K562 (cell line): ENCODE data around the gene OPN5. TPM values are rescaled to one million over a fixed set of nuclear protein-coding genes. Genes with fewer than 3 reads are reported as not detected.

Experiments
- ATAC-seq: fragments of 200-7000 bp; cut with Tn5 transposase; 3 replicates; pipeline ENCODE4 v1.9.1; 2020; ENCODE audit warnings: moderate library complexity
- BruUV-seq: library from RNA; stranded (reverse); fragments of 400-500 nt; replicated peaks from 2 replicates; lab custom pipeline; 2021; lab: Mats Ljungman, UMichigan
- CTCF ChIA-PET: fragments of 300-600 bp; formaldehyde crosslinking; extraction: SDS; loops from one replicate; lab custom pipeline; 2021; ENCODE audit warnings: low intra/inter-chr PET ratio; lab: Yijun Ruan, JAX
- POLR2A ChIA-PET: fragments of 300-600, 350-650 bp; sonication (Branson Sonifier 250); formaldehyde crosslinking; extraction: SDS; loops from one replicate; lab custom pipeline; 2021; ENCODE audit warnings: antibody characterized with exemption, inconsistent platforms; lab: Yijun Ruan, JAX
- DNase-seq, 4 experiments: peaks; one replicate each; pipeline versions ENCODE4 v3.0.0 to v3.0.0-alpha.2; 2011 to 2018; ENCODE audit warnings: low spot score in 3 of 4, mixed read lengths in 3 of 4; ENCODE audit errors: extremely low read depth in 1 of 4
- FAIRE-seq: peaks from 2 replicates; lab custom pipeline; 2011; peaks lifted over from hg19 to GRCh38; lab: Jason Lieb, UNC
- H2AFZ ChIP-seq: 2 replicates; pipeline ENCODE4 v1.6.0; 2011; ENCODE audit warnings: low read depth, low read length, control low read depth, inconsistent platforms
- H3K27ac ChIP-seq: fragments of 200-600 bp; 3 replicates; pipeline ENCODE4 v1.8.0; 2011; ENCODE audit warnings: low read depth, mild to moderate bottlenecking, control low read depth, inconsistent platforms, low read length, moderate library complexity, mixed read lengths; ENCODE audit errors: extremely low read depth
- H3K27me3 ChIP-seq, 2 experiments: fragments of 300-600 bp in 1 of 2; 2 replicates in 1 of 2; 3 replicates in 1 of 2; pipeline versions ENCODE4 v1.6.0 to v1.8.0; 2011; ENCODE audit warnings: inconsistent platforms in 2 of 2, low read length in 2 of 2, mild to moderate bottlenecking in 1 of 2, mixed read lengths in 1 of 2, moderate library complexity in 1 of 2; ENCODE audit not compliant: control insufficient read depth in 2 of 2, insufficient read depth in 2 of 2
- H3K36me3 ChIP-seq: fragments of 300-600 bp; 3 replicates; pipeline ENCODE4 v1.8.0; 2011; ENCODE audit warnings: mild to moderate bottlenecking, low read length, inconsistent platforms; ENCODE audit not compliant: control insufficient read depth, insufficient read depth
- H3K4me1 ChIP-seq, 2 experiments: fragments of 200-600 bp in 1 of 2; replicated peaks in 1 of 2; 2 replicates in 1 of 2; 3 replicates in 1 of 2; pipeline versions ENCODE4 v1.5.1 to v1.8.0; 2011; ENCODE audit warnings: inconsistent platforms in 2 of 2, low read length in 2 of 2, mild to moderate bottlenecking in 1 of 2, mixed read lengths in 1 of 2, moderate library complexity in 1 of 2; ENCODE audit not compliant: control insufficient read depth in 2 of 2, insufficient read depth in 2 of 2
- H3K4me2 ChIP-seq: 2 replicates; pipeline ENCODE4 v1.6.1; 2011; ENCODE audit warnings: low read length, control low read depth, inconsistent platforms, mixed read lengths; ENCODE audit not compliant: insufficient read depth
- H3K4me3 ChIP-seq: fragments of 200-600 bp; sonication (generic), shearing (Covaris generic); 2 replicates; pipeline ENCODE4 v1.5.1; 2016; ENCODE audit warnings: control low read depth, inconsistent platforms
- H3K79me2 ChIP-seq: fragments of 200-600 bp; 3 replicates; pipeline ENCODE4 v1.8.0; 2011; ENCODE audit warnings: low read length, inconsistent platforms; ENCODE audit not compliant: control insufficient read depth, insufficient read depth
- H3K9ac ChIP-seq, 2 experiments: 2 replicates each; pipeline versions ENCODE4 v1.6.0 to v1.6.1; 2011; ENCODE audit warnings: low read depth in 2 of 2, low read length in 2 of 2, control low read depth in 1 of 2, inconsistent platforms in 1 of 2, mild to moderate bottlenecking in 1 of 2, mixed read lengths in 1 of 2; ENCODE audit not compliant: insufficient read depth in 1 of 2
- H3K9me1 ChIP-seq: one replicate; pipeline ENCODE4 v1.6.0; 2011; ENCODE audit warnings: inconsistent platforms, mild to moderate bottlenecking, low read length, moderate library complexity; ENCODE audit not compliant: control insufficient read depth, insufficient read depth
- H3K9me3 ChIP-seq: replicated peaks from 2 replicates; pipeline ENCODE4 v1.5.1; 2011; ENCODE audit warnings: low read depth, low read length, inconsistent platforms; ENCODE audit not compliant: control insufficient read depth, insufficient read depth
- H4K20me1 ChIP-seq: replicated peaks from 2 replicates; pipeline ENCODE4 v1.6.1; 2011; ENCODE audit warnings: low read length, inconsistent platforms, mixed read lengths; ENCODE audit not compliant: control insufficient read depth, insufficient read depth
- CCAR2 ChIP-seq: fragments of 200-400 bp; formaldehyde crosslinking; IDR thresholded peaks from 2 replicates; pipeline ENCODE4 v1.6.1; 2017; ENCODE audit warnings: mild to moderate bottlenecking, low read depth, low read length
- CHCHD3 ChIP-seq: fragments of 250-450 bp; sonication (Bioruptor Pico); IDR thresholded peaks from 2 replicates; pipeline ENCODE4 v2.1.2; 2022; ENCODE audit warnings: mild to moderate bottlenecking
- E2F3 ChIP-seq: fragments of 250-450 bp; sonication (Bioruptor Pico); IDR thresholded peaks from 2 replicates; pipeline ENCODE4 v1.4.0; 2020; ENCODE audit warnings: mild to moderate bottlenecking
- KLF6 ChIP-seq: fragments of 250-450 bp; sonication (Bioruptor Pico); IDR thresholded peaks from 2 replicates; pipeline ENCODE4 v1.4.0; 2020; ENCODE audit warnings: mild to moderate bottlenecking, moderate library complexity, borderline replicate concordance
- MBD2 ChIP-seq: sonication (generic); IDR thresholded peaks from 2 replicates; pipeline ENCODE4 v1.6.1; 2016; ENCODE audit warnings: low read depth, borderline replicate concordance
- PHF20 ChIP-seq: fragments of 450-650 bp; IDR thresholded peaks from 2 replicates; pipeline ENCODE4 v1.6.1; 2018; ENCODE audit not compliant: partially characterized antibody
- RBM15 ChIP-seq: fragments of 200-400 bp; formaldehyde crosslinking; IDR thresholded peaks from 2 replicates; pipeline ENCODE4 v1.6.1; 2018; ENCODE audit warnings: mild to moderate bottlenecking, low read length, moderate library complexity; ENCODE audit not compliant: insufficient read depth
- RFX5 ChIP-seq: IDR thresholded peaks from 2 replicates; pipeline ENCODE4 v1.6.1; 2011; ENCODE audit warnings: low read depth, mild to moderate bottlenecking, improper control_type of control experiment, low read length
- SIN3A ChIP-seq, 2 experiments: fragments of 150-350 bp in 1 of 2; IDR thresholded peaks; 2 replicates each; pipeline ENCODE4 v1.6.1; 2011 to 2016; ENCODE audit warnings: borderline replicate concordance in 2 of 2, low read depth in 2 of 2, low read length in 2 of 2, mild to moderate bottlenecking in 2 of 2, moderate library complexity in 2 of 2; ENCODE audit not compliant: control insufficient read depth in 1 of 2
- ZNF551 ChIP-seq: fragments of 250-450 bp; sonication (Bioruptor Pico); IDR thresholded peaks from 2 replicates; pipeline ENCODE4 v1.5.0; 2021; ENCODE audit warnings: mild to moderate bottlenecking, moderate library complexity
- WGBS: fragments of 100-300 bp; shearing (Covaris generic); methylation state at CpG from one replicate; pipeline ENCODE4 v1.1.6; 2016; ENCODE audit warnings: low coverage, mixed read lengths; ENCODE audit not compliant: insufficient coverage; ENCODE audit errors: missing lambda C conversion rate; 5-methylcytosine and 5-hydroxymethylcytosine counted together
- in situ Hi-C: fragments of 300-500 bp; cut with MboI; formaldehyde crosslinking; loops from 4 replicates; pipeline ENCODE4 v1.15.0; 2018; ENCODE audit warnings: inconsistent platforms, mixed read lengths
- intact Hi-C: fragments of 100-400 bp; cut with micrococcal nuclease; formaldehyde crosslinking; loops from 2 replicates; pipeline ENCODE4 v1.14.2; 2022
- polyA plus RNA-seq, 8 experiments: library from polyadenylated mRNA; depleted of rRNA in 4 of 8; stranded (reverse) in 5 of 8; unstranded in 3 of 8; fragments of >200 nt; fragmentation: Nextera tagmentation in 2 of 8; fragmentation: Illumina TruSeq in 1 of 8; extraction: Ambion mirVana in 2 of 8; extraction: Trizol in 1 of 8; gene quantifications; 2 replicates each; pipeline versions ENCODE4 v1.2.1 to v1.2.3, GENCODE V29; 2011 to 2014; ENCODE audit warnings: inconsistent platforms in 1 of 8, missing spikeins in 1 of 8
- total RNA-seq, 7 experiments: library from RNA; depleted of rRNA in 6 of 7; stranded (reverse); fragments of >200 nt in 6 of 7; fragmentation: Illumina TruSeq in 2 of 7; extraction: Trizol in 2 of 7; gene quantifications; 2 replicates each; pipeline versions ENCODE4 v1.2.1 to v1.2.3, GENCODE V29; 2011 to 2021; ENCODE audit warnings: low replicate concordance in 1 of 7
- TF ChIP-seq, protein P1 (sequence below): fragments of 250-450 bp; sonication (Bioruptor Pico); IDR thresholded peaks from 2 replicates; pipeline ENCODE4 v1.5.0; 2021

OPN5 gene
- total and polyA plus RNA-seq, 9 of the 15 experiments (the other 6 are each of a cell fraction or from before 2014, with no cell fraction given) = not detected

DNA sequence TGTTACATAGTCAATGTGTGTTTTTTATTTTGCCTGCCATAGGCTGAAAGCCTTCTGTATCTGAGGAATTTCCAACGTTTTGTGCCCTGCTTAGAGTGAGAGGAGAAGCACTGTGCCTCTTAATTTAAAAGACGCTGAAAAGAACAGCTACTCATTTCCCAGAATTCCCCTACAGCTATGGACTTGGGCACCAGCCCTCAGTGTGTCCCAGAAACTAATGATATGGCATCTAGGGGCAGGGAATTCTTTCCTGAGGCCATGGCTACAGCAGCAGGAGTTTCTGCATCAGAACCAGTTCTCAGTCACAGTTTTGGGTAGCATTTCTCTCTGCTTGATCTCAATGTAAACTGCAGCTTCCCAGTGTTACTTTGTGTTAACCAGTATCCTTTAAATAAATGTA, 20.2 kb downstream of the OPN5 start (continued):
- no peak for TF ChIP-seq KLF6 (CRISPR knock-in tag)
- no peak for TF ChIP-seq E2F3 (CRISPR knock-in tag)
- no peak for TF ChIP-seq RBM15
- TF ChIP-seq, all 486 proteins: peak for 0

DNA sequence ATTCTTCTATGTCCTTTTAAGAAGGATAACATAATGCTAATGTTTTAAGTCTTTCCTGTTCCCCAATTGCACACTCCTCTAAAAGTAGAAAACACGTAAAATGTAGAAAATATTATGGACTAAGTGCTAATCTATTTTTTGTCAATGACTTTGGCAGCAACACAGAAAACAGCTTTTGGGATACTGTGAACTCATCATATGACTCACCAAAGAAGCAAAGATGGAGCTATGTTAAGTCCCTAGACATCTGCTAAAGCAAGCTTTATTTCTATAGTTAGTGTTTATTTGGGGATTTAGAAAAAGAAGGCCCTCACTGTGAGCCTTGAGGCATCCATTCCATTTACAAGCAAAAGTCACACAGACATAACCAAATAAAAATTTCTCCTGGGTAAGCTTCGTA, 23.0 kb downstream of the OPN5 start:
- POLR2A ChIA-PET = no interaction called here
- H3K9me3 ChIP-seq = no peaks in the 10 kb centered on the region

More for the DNA sequence above, 23.0 kb downstream of the OPN5 start:
- CTCF ChIA-PET = no interaction called here
- in situ Hi-C loops = no loop called here
- Histone ChIP-seq H3K4me2 (no peak overlapping the region), H3K36me3 (no peaks in the 10 kb centered on the region), H3K27ac (no peak overlapping the region), H2AFZ (no peak overlapping the region), H3K9ac (no peak overlapping the region), H4K20me1 (no peaks in the 10 kb centered on the region), H3K4me3 (no peak overlapping the region), H3K79me2 (no peaks in the 10 kb centered on the region), H3K4me1 (no peaks in the 10 kb centered on the region), H3K9me1 (no peaks in the 10 kb centered on the region), H3K27me3 (no peaks in the 10 kb centered on the region)
- no peak for TF ChIP-seq CCAR2
- no peak for TF ChIP-seq RFX5
- no peak for TF ChIP-seq ZNF551 (CRISPR knock-in tag)
- no peak for TF ChIP-seq CHCHD3 (CRISPR knock-in tag)
- no peak for TF ChIP-seq MBD2
- TF ChIP-seq SIN3A (IDR thresholded peaks at IDR 0.05; ENCODE audit: borderline replicate concordance in 2 of 2, control insufficient read depth in 1 of 2, low read depth in 2 of 2, low read length in 2 of 2) = no peak
- TF ChIP-seq PHF20 = no peak
- TF ChIP-seq, protein P1, sequence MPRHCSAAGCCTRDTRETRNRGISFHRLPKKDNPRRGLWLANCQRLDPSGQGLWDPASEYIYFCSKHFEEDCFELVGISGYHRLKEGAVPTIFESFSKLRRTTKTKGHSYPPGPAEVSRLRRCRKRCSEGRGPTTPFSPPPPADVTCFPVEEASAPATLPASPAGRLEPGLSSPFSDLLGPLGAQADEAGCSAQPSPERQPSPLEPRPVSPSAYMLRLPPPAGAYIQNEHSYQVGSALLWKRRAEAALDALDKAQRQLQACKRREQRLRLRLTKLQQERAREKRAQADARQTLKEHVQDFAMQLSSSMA = no peak
- intact Hi-C loops = no loop called here
- no TSS peak for BruUV-seq
- ATAC-seq = no peak
- FAIRE-seq = no peak
- WGBS = 0% methylated on average over 2 of the region's 2 CpGs
- DNase-seq = no peak
